GM18907 (cell line): ENCODE data around the gene PRSS1.
"Not testable (repeated sequence)": the region's sequence is repeated elsewhere in the genome, so short reads cannot be mapped to it uniquely, and the experiment has no call there.

ENCODE experiments used
- ATAC-seq: cut with Tn5 transposase; IDR thresholded peaks from one replicate; pipeline ENCODE4 v1.9.1; 2021; ENCODE audit warnings: mild to moderate bottlenecking, moderate library complexity; ENCODE audit not compliant: unreplicated experiment

The PRSS1 gene

GRCh38 chr7:142772673-142773072, 23.4 kb downstream of the PRSS1 start:
- no peak for ATAC-seq

- no peak for ATAC-seq
These were observed 24.0 kb downstream of the PRSS1 start for GRCh38 chr7:142773230-142773629.

GRCh38 chr7:142773937-142774744, 24.9 kb downstream of the PRSS1 start:
- no peak for ATAC-seq

- no peak for ATAC-seq
These were observed 25.6 kb downstream of the PRSS1 start for GRCh38 chr7:142774826-142775225.

- ATAC-seq: not testable (repeated sequence)
These were observed 26.3 kb downstream of the PRSS1 start for GRCh38 chr7:142775351-142776115.

GRCh38 chr7:142776206-142776844, 27.1 kb downstream of the PRSS1 start:
- ATAC-seq: no peak

- not testable (repeated sequence) for ATAC-seq
These were observed 27.6 kb downstream of the PRSS1 start for GRCh38 chr7:142776845-142777225.

- no peak for ATAC-seq
These were observed 28.0 kb downstream of the PRSS1 start for GRCh38 chr7:142777318-142777717.

GRCh38 chr7:142782922-142783900, 33.9 kb downstream of the PRSS1 start:
- ATAC-seq: peak; percentile 94

- ATAC-seq: no peak
These were observed 34.8 kb downstream of the PRSS1 start for GRCh38 chr7:142784096-142784495.

GRCh38 chr7:142784716-142785115, 35.4 kb downstream of the PRSS1 start:
- ATAC-seq: no peak

- no peak for ATAC-seq
These were observed 36.6 kb downstream of the PRSS1 start for GRCh38 chr7:142785841-142786250.

GRCh38 chr7:142787034-142787768, 37.9 kb downstream of the PRSS1 start:
- no peak for ATAC-seq

- no peak for ATAC-seq
These were observed 38.5 kb downstream of the PRSS1 start for GRCh38 chr7:142787783-142788182.

- no peak for ATAC-seq
These were observed 39.3 kb downstream of the PRSS1 start for GRCh38 chr7:142788303-142789289.

- ATAC-seq: no peak
These were observed 40.2 kb downstream of the PRSS1 start for GRCh38 chr7:142789441-142789840.

- no peak for ATAC-seq
These were observed 40.8 kb downstream of the PRSS1 start for GRCh38 chr7:142790056-142790455.

GRCh38 chr7:142790555-142790954, 41.3 kb downstream of the PRSS1 start:
- no peak for ATAC-seq

GRCh38 chr7:142791502-142791901, 42.2 kb downstream of the PRSS1 start:
- ATAC-seq: no peak
